ENCODE measurements around the gene RAMP1. TPM values are rescaled to one million over a fixed set of nuclear protein-coding genes. Genes with fewer than 3 reads are reported as not detected.

RAMP1 gene
- total RNA-seq, 4 donors from 2014 or later, result 28.7 to 168 (median 71.8) TPM

- TF ChIP-seq, protein P1, sequence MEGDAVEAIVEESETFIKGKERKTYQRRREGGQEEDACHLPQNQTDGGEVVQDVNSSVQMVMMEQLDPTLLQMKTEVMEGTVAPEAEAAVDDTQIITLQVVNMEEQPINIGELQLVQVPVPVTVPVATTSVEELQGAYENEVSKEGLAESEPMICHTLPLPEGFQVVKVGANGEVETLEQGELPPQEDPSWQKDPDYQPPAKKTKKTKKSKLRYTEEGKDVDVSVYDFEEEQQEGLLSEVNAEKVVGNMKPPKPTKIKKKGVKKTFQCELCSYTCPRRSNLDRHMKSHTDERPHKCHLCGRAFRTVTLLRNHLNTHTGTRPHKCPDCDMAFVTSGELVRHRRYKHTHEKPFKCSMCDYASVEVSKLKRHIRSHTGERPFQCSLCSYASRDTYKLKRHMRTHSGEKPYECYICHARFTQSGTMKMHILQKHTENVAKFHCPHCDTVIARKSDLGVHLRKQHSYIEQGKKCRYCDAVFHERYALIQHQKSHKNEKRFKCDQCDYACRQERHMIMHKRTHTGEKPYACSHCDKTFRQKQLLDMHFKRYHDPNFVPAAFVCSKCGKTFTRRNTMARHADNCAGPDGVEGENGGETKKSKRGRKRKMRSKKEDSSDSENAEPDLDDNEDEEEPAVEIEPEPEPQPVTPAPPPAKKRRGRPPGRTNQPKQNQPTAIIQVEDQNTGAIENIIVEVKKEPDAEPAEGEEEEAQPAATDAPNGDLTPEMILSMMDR (IDR thresholded peaks at IDR 0.05 in 4 of 5, conservative IDR thresholded peaks at IDR 0.05 in 1 of 5), result no peak
- no peak for TF ChIP-seq POLR2A (IDR thresholded peaks at IDR 0.05)
- ATAC-seq (no peak), DNase-seq (no peak)
- in situ Hi-C loops (cut with MboI; ENCODE audit: low sequenced_read_pairs in 4 of 4), result no loop called here
- no peaks in the 10 kb centered on the region for H3K27me3 ChIP-seq
- intact Hi-C loops (cut with DNase I; ENCODE audit: low total_unique reads), result no loop called here
- no peaks in the 10 kb centered on the region for H3K36me3 ChIP-seq
- no peaks in the 10 kb centered on the region for H3K9me3 ChIP-seq
- H3K27ac ChIP-seq, result no peak overlapping the region
- H3K4me3 ChIP-seq, result no peak overlapping the region
- no peaks in the 10 kb centered on the region for H3K4me1 ChIP-seq
Measured at GRCh38 chr2:237913193-237913917, 53.9 kb downstream of the RAMP1 start.

DNA sequence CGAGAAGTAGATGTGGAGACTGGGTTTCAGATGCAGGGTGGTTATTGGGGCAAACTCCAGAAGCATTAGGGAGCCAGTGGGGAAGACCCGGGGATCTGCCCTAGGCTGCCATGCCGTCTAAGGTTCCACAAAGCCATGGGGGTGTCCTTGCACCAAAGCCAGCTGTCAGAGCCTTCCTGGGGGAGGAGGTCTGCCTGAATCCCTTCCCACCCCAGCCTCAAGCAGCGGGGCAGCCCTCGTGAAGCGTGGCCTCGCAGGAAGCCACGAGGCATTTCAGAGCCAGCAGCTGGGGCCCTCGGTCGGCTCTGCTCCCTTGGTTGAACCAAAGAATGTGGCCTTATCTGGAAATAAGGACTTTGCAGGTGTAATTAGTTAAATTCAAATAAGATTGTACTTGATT, 56.2 kb downstream of the RAMP1 start:
- H3K4me1 ChIP-seq, result no peaks in the 10 kb centered on the region
- H3K27me3 ChIP-seq, result no peaks in the 10 kb centered on the region
- H3K27ac ChIP-seq, result no peak overlapping the region
- no peak for ATAC-seq
- no peaks in the 10 kb centered on the region for H3K36me3 ChIP-seq
- no peak for DNase-seq
- TF ChIP-seq POLR2A (IDR thresholded peaks at IDR 0.05), result no peak
- TF ChIP-seq, protein P1 (IDR thresholded peaks at IDR 0.05 in 4 of 5, conservative IDR thresholded peaks at IDR 0.05 in 1 of 5), result no peak
- in situ Hi-C loops (cut with MboI; ENCODE audit: low sequenced_read_pairs in 4 of 4) (no loop called here), intact Hi-C loops (cut with DNase I; ENCODE audit: low total_unique reads) (loop anchor here (5.0 kb wide), 1 partner anchor 147 kb away; the partner anchor contains the start of gene SCLY)
- no peak overlapping the region for H3K4me3 ChIP-seq
- no peaks in the 10 kb centered on the region for H3K9me3 ChIP-seq

- TF ChIP-seq POLR2A (IDR thresholded peaks at IDR 0.05), result no peak
- TF ChIP-seq, protein P1 (IDR thresholded peaks at IDR 0.05 in 4 of 5, conservative IDR thresholded peaks at IDR 0.05 in 1 of 5), result no peak
- Histone ChIP-seq H3K27ac (no peak overlapping the region), H3K9me3 (no peaks in the 10 kb centered on the region), H3K4me1 (no peaks in the 10 kb centered on the region), H3K36me3 (no peaks in the 10 kb centered on the region), H3K27me3 (no peaks in the 10 kb centered on the region), H3K4me3 (no peak overlapping the region)
- DNase-seq (no peak), ATAC-seq (no peak)
- in situ Hi-C loops (cut with MboI; ENCODE audit: low sequenced_read_pairs in 4 of 4) (no loop called here), intact Hi-C loops (cut with DNase I; ENCODE audit: low total_unique reads) (loop anchor here (5.0 kb wide), 1 partner anchor 146 kb away; the partner anchor contains the start of gene SCLY)
Measured at GRCh38 chr2:237916296-237916695, 56.9 kb downstream of the RAMP1 start.

GRCh38 chr2:237917696-237918374, 58.4 kb downstream of the RAMP1 start:
- no peaks in the 10 kb centered on the region for H3K4me1 ChIP-seq
- in situ Hi-C loops (cut with MboI; ENCODE audit: low sequenced_read_pairs in 4 of 4) (no loop called here), intact Hi-C loops (cut with DNase I; ENCODE audit: low total_unique reads) (loop anchor here (5.0 kb wide), 1 partner anchor 144 kb away; the partner anchor contains the start of gene SCLY)
- no peaks in the 10 kb centered on the region for H3K27me3 ChIP-seq
- TF ChIP-seq, protein P1 (IDR thresholded peaks at IDR 0.05 in 4 of 5, conservative IDR thresholded peaks at IDR 0.05 in 1 of 5), result no peak
- no peak for TF ChIP-seq POLR2A (IDR thresholded peaks at IDR 0.05)
- DNase-seq, result no peak
- ATAC-seq, result no peak
- H3K36me3 ChIP-seq, result no peaks in the 10 kb centered on the region
- no peak overlapping the region for H3K27ac ChIP-seq
- H3K9me3 ChIP-seq, result no peaks in the 10 kb centered on the region
- H3K4me3 ChIP-seq, result no peak overlapping the region
